ENCODE results near the gene MUC12. TPM values are rescaled to one million over a fixed set of nuclear protein-coding genes. Genes with fewer than 3 reads are reported as not detected.

MUC12 gene
- total RNA-seq, 1 experiment from 2014 or later = 0.64 TPM

GRCh38 chr7:100951172-100951571 is 18.2 kb upstream of the MUC12 start:
- intact Hi-C loops (cut with micrococcal nuclease) = no loop called here
- no peaks in the 10 kb centered on the region for H3K9me3 ChIP-seq (ENCODE audit: control insufficient read depth in 1 of 2, insufficient read depth in 1 of 2, low read depth in 1 of 2, low read length in 2 of 2)
- ATAC-seq (no peak), DNase-seq (ENCODE audit: low read depth, low spot score) (no peak)
- H3K4me3 ChIP-seq (replicated peaks in 1 of 2; ENCODE audit: low read depth in 1 of 2, low read length in 2 of 2) = no peak overlapping the region
- ChIA-PET POLR2A (no interaction called here), RAD21 (ENCODE audit: low non-redundant PET in 1 of 2, low total read pairs in 2 of 2, uncharacterized antibody in 2 of 2, unreplicated experiment in 2 of 2) (no interaction called here), CTCF (interaction anchor here (1.2 kb wide), 1 partner anchor 15 kb away, joined by 5 read pairs; no protein-coding TSS in a partner anchor)
- H3K27ac ChIP-seq (ENCODE audit: low read depth, low read length) = no peak overlapping the region
- no peaks in the 10 kb centered on the region for H3K36me3 ChIP-seq (ENCODE audit: control insufficient read depth in 1 of 2, insufficient read depth in 2 of 2, low read length in 2 of 2)
- H3K4me1 ChIP-seq (ENCODE audit: control insufficient read depth in 1 of 2, insufficient read depth in 2 of 2, low read length in 2 of 2) = no peaks in the 10 kb centered on the region
- no peak overlapping the region for H3K4me2 ChIP-seq (ENCODE audit: low read length)
- H4K20me1 ChIP-seq (ENCODE audit: insufficient read depth) = no peaks in the 10 kb centered on the region
- TF ChIP-seq CEBPB (IDR thresholded peaks at IDR 0.05; ENCODE audit: low read depth) (no peak), RAD21 (IDR thresholded peaks at IDR 0.05; ENCODE audit: low read depth) (no peak), SP1 (IDR thresholded peaks at IDR 0.05; ENCODE audit: low read depth) (no peak), ELF1 (IDR thresholded peaks at IDR 0.05; ENCODE audit: borderline replicate concordance, low read depth) (no peak), CBX3 (IDR thresholded peaks at IDR 0.05; ENCODE audit: low read depth) (no peak), ZFX (IDR thresholded peaks at IDR 0.05) (no peak), EGR1 (IDR thresholded peaks at IDR 0.05; ENCODE audit: low read depth) (no peak), POLR2AphosphoS5 (IDR thresholded peaks at IDR 0.05; ENCODE audit: low read depth, low read length) (no peak), ZNF274 (IDR thresholded peaks at IDR 0.05; ENCODE audit: low read depth, low read length) (no peak), REST (IDR thresholded peaks at IDR 0.05; ENCODE audit: low read depth) (no peak), YY1 (IDR thresholded peaks at IDR 0.05; ENCODE audit: extremely low read depth, insufficient replicate concordance, low read depth, low read length) (no peak), TCF7L2 (IDR thresholded peaks at IDR 0.05; ENCODE audit: borderline replicate concordance, extremely low read depth, insufficient read depth, insufficient read length) (no peak), JUND (IDR thresholded peaks at IDR 0.05) (no peak)
- no peak overlapping the region for H2AFZ ChIP-seq (ENCODE audit: low read depth, low read length, poor library complexity, severe bottlenecking)
- no TSS peak for BruUV-seq (replicated peaks)
- H3K9ac ChIP-seq (ENCODE audit: low read length) = no peak overlapping the region
- H3K79me2 ChIP-seq (ENCODE audit: insufficient read depth, low read length) = no peaks in the 10 kb centered on the region
- H3K9me2 ChIP-seq (ENCODE audit: insufficient read depth) = no peaks in the 10 kb centered on the region
- H3K27me3 ChIP-seq (ENCODE audit: insufficient read depth, low read length) = peaks cover 13% of the 10 kb centered on the region

Data from HCT116 (cell line).